SU-DHL-6 (cell line): ENCODE measurements around the gene SLC45A1.

Experiments used
- H2AFZ ChIP-seq: fragments of 200-600 bp; sonication (generic); 2 replicates; pipeline ENCODE4 v1.6.1; 2014; ENCODE audit warnings: low read depth, mild to moderate bottlenecking, moderate library complexity, mixed read lengths, antibody characterized with exemption, low read length; ENCODE audit not compliant: severe bottlenecking
- H3F3A ChIP-seq: fragments of 200-600 bp; shearing (Covaris generic); 2 replicates; pipeline ENCODE4 v1.6.0; 2016; ENCODE audit warnings: antibody characterized with exemption, mild to moderate bottlenecking; ENCODE audit not compliant: insufficient read depth
- H3K27ac ChIP-seq: fragments of 200-600 bp; sonication (generic); 2 replicates; pipeline ENCODE4 v1.5.1; 2016; ENCODE audit warnings: low read depth, mild to moderate bottlenecking, low read length, moderate library complexity, mixed read lengths
- H3K27me3 ChIP-seq: fragments of 200-600 bp; sonication (generic), shearing (Covaris generic); 2 replicates; pipeline ENCODE4 v1.6.0; 2014; ENCODE audit warnings: mild to moderate bottlenecking, low read length
- H3K36me3 ChIP-seq: fragments of 200-600 bp; sonication (generic); 2 replicates; pipeline ENCODE4 v1.6.1; 2014; ENCODE audit warnings: mild to moderate bottlenecking, low read length, mixed read lengths
- H3K4me2 ChIP-seq: fragments of 300-600, 200-600 bp; shearing (Covaris generic), sonication (generic); 2 replicates; pipeline ENCODE4 v1.6.0; 2014; ENCODE audit warnings: low read length, low read depth, mild to moderate bottlenecking; ENCODE audit not compliant: poor library complexity, severe bottlenecking
- H3K4me3 ChIP-seq: fragments of 200-600 bp; sonication (generic); 2 replicates; pipeline ENCODE4 v1.5.1; 2014; ENCODE audit warnings: antibody characterized with exemption, low read length, mild to moderate bottlenecking, mixed read lengths; ENCODE audit not compliant: insufficient read depth, poor library complexity, severe bottlenecking
- H3K79me2 ChIP-seq: fragments of 200-600 bp; sonication (generic); 2 replicates; pipeline ENCODE4 v1.6.1; 2014; ENCODE audit warnings: mild to moderate bottlenecking, low read length, moderate library complexity; ENCODE audit not compliant: insufficient read depth
- H3K9ac ChIP-seq: fragments of 200-600 bp; sonication (generic); 2 replicates; pipeline ENCODE4 v1.7.0; 2014; ENCODE audit warnings: mild to moderate bottlenecking, low read length
- H3K9me2 ChIP-seq: fragments of 200-600 bp; sonication (generic); replicated peaks from 2 replicates; pipeline ENCODE4 v1.6.1; 2014; ENCODE audit warnings: low read length; ENCODE audit not compliant: insufficient read depth
- H3K9me3 ChIP-seq: fragments of 200-600 bp; sonication (generic); 2 replicates; pipeline ENCODE4 v1.6.1; 2014; ENCODE audit warnings: low read length, mixed read lengths; ENCODE audit not compliant: insufficient read depth
- H4K20me1 ChIP-seq: fragments of 200-600 bp; sonication (generic); 2 replicates; pipeline ENCODE4 v1.6.1; 2014; ENCODE audit warnings: low read depth, mild to moderate bottlenecking, antibody characterized with exemption, low read length, moderate library complexity, mixed read lengths
- CTCF ChIP-seq: fragments of 200-600 bp; sonication (generic); IDR thresholded peaks from one replicate; pipeline ENCODE4 v1.5.1; 2017; ENCODE audit warnings: antibody characterized with exemption, mild to moderate bottlenecking, low read length, moderate library complexity; ENCODE audit not compliant: insufficient read depth, poor library complexity, severe bottlenecking
- EZH2phosphoT487 ChIP-seq: fragments of 200-600 bp; sonication (generic), shearing (Covaris generic); conservative IDR thresholded peaks from 2 replicates; pipeline ENCODE4 v1.6.1; 2018; ENCODE audit warnings: mild to moderate bottlenecking, antibody characterized with exemption, low read length, moderate library complexity, mixed read lengths

Gene SLC45A1

GRCh38 chr1:8333246-8333987, 15.5 kb downstream of the SLC45A1 start:
- H3F3A ChIP-seq: no peaks in the 10 kb centered on the region
- H3K9me3 ChIP-seq: no peaks in the 10 kb centered on the region
- H3K36me3 ChIP-seq: no peaks in the 10 kb centered on the region
- H4K20me1 ChIP-seq: no peaks in the 10 kb centered on the region
- no peak for TF ChIP-seq EZH2phosphoT487
- no peak for TF ChIP-seq CTCF
- no peak overlapping the region for H3K9ac ChIP-seq
- H2AFZ ChIP-seq: no peak overlapping the region
- H3K9me2 ChIP-seq: no peaks in the 10 kb centered on the region
- no peak overlapping the region for H3K27ac ChIP-seq
- no peaks in the 10 kb centered on the region for H3K27me3 ChIP-seq
- no peaks in the 10 kb centered on the region for H3K79me2 ChIP-seq
- H3K4me2 ChIP-seq: no peak overlapping the region
- no peak overlapping the region for H3K4me3 ChIP-seq

- H3K27me3 ChIP-seq: no peaks in the 10 kb centered on the region
- no peaks in the 10 kb centered on the region for H3K36me3 ChIP-seq
- no peaks in the 10 kb centered on the region for H3K79me2 ChIP-seq
- H3K4me3 ChIP-seq: no peak overlapping the region
- H3K9me3 ChIP-seq: no peaks in the 10 kb centered on the region
- TF ChIP-seq CTCF (no peak), EZH2phosphoT487 (no peak)
- H4K20me1 ChIP-seq: no peaks in the 10 kb centered on the region
- H2AFZ ChIP-seq: no peak overlapping the region
- H3K9me2 ChIP-seq: no peaks in the 10 kb centered on the region
- H3K9ac ChIP-seq: no peak overlapping the region
- no peak overlapping the region for H3K4me2 ChIP-seq
- no peaks in the 10 kb centered on the region for H3F3A ChIP-seq
- H3K27ac ChIP-seq: no peak overlapping the region
These were observed 16.4 kb downstream of the SLC45A1 start for GRCh38 chr1:8334106-8334851.

GRCh38 chr1:8335246-8335645, 17.3 kb downstream of the SLC45A1 start:
- Histone ChIP-seq H3K9ac (no peak overlapping the region), H3K36me3 (no peaks in the 10 kb centered on the region), H3K9me2 (no peaks in the 10 kb centered on the region), H3K4me3 (no peak overlapping the region), H2AFZ (no peak overlapping the region), H3K27me3 (no peaks in the 10 kb centered on the region), H3K79me2 (no peaks in the 10 kb centered on the region), H3F3A (no peaks in the 10 kb centered on the region), H3K27ac (no peak overlapping the region), H3K4me2 (no peak overlapping the region), H4K20me1 (no peaks in the 10 kb centered on the region), H3K9me3 (no peaks in the 10 kb centered on the region)
- TF ChIP-seq EZH2phosphoT487: no peak
- TF ChIP-seq CTCF: no peak
